HG03521 (cell line): ENCODE measurements around the gene PRDM16.
"Not testable (repeated sequence)": the region's sequence is repeated elsewhere in the genome, so short reads cannot be mapped to it uniquely, and the experiment has no call there.

Source experiments
- ATAC-seq: cut with Tn5 transposase; IDR thresholded peaks from one replicate; pipeline ENCODE4 v1.9.1; 2021; ENCODE audit warnings: mild to moderate bottlenecking, moderate library complexity; ENCODE audit not compliant: unreplicated experiment

Gene PRDM16

GRCh38 chr1:3270403-3271245, 201.6 kb downstream of the PRDM16 start:
- no peak for ATAC-seq

DNA sequence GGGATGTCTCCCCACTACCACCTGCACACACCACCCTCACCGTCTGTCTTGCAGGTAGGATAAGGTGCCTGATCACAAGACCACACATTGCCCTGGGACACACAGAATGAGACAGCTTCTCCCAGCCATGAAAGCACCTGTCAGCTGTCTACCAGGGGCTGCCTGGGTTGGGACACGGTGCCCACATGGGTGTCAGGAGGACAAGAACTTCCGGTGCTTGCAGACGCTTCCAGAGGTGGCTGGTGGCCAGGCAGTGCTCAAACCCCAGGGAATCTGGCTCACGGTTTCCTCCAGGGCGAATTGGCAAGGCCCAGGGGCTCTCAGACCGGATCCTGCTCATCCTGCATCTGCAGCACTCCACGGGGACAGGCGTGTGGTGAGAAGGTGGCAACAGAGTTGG, 202.9 kb downstream of the PRDM16 start:
- ATAC-seq: no peak

GRCh38 chr1:3272321-3273045, 203.5 kb downstream of the PRDM16 start:
- ATAC-seq: no peak

GRCh38 chr1:3273447-3273846, 204.4 kb downstream of the PRDM16 start:
- no peak for ATAC-seq

GRCh38 chr1:3274972-3275371, 206.0 kb downstream of the PRDM16 start:
- no peak for ATAC-seq

- no peak for ATAC-seq
Observed at GRCh38 chr1:3275471-3276340, 206.7 kb downstream of the PRDM16 start.

GRCh38 chr1:3276341-3276800, 207.4 kb downstream of the PRDM16 start:
- no peak for ATAC-seq

GRCh38 chr1:3277011-3277471, 208.0 kb downstream of the PRDM16 start:
- ATAC-seq: no peak

DNA sequence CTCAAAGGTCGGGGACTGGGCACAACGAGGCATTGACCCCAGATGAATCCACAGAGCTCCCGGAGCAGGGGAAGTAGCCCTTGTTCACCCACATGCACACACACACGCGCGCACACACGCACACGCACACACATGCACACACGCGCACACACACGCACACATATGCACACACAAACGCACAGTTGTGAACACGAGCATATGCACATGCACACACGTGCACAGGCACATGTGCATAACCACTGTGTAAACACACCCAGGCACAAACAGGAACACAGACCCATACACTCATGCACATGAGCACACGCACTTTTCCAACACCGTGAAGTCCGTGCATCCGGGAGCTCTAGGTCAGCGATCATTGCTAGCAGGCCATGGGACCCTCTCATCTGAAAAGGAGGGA, 208.6 kb downstream of the PRDM16 start:
- ATAC-seq: no peak

- no peak for ATAC-seq
Observed at GRCh38 chr1:3278416-3279181, 209.6 kb downstream of the PRDM16 start.

- ATAC-seq: no peak
Observed at GRCh38 chr1:3279182-3279470, 210.1 kb downstream of the PRDM16 start.

DNA sequence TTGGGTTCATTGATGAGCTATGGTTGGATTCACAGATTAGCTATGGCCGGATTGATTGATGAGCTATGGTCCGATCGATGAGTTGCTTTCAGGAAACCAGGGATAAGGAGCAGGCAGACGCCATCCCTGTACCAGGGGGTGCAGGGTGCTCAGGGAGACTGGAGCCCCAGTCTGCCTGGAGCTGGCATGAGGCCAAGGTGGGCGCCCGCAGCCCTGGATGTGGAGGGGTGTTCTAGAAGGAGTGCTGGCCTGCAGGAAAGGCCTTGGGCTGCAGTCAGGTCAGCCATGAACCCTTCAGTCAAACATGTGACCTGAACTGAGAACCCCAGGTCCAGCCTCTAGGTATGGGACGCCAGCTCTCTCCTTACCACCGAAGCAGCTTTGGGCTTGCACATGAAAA, 212.7 kb downstream of the PRDM16 start:
- no peak for ATAC-seq

GRCh38 chr1:3282186-3282585, 213.2 kb downstream of the PRDM16 start:
- no peak for ATAC-seq

DNA sequence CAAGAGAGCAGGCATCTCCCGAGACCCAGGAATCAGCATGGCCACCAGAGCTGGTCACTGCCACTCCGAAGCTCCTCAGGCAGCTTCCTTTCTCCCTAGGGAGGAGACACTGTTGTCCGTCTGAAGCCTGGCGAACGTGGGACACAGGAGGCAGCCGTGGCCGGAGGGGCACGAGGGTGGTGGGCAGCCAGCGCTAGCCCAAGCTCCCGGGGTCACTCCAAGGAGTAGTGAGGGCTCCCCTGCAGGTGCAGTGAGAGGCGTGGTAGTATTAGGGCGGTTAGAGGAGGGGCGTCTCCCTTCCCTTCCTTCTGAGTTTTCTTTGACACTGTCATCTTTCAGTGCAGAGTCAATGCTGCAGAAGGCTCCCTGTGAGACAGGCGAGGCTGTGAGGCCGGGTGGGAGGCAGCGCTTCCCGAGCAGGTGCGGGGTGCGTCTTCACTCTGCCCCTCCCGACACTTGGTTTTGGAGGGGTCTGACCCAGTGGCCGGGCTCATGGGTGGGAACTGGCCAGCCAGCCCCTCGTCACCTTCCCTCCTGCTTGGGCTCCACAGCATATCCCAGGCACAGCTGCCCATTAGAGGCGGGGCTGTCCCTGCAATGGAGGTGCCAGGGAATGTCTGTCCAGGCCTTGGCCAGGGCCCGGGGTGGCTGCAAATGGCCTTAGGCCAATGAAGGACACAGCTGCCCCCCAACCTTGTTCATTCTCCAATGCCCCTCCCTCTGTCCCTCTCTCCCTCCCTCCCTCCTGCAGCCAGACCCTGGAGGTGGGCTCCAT, 213.8 kb downstream of the PRDM16 start:
- ATAC-seq: no peak

DNA sequence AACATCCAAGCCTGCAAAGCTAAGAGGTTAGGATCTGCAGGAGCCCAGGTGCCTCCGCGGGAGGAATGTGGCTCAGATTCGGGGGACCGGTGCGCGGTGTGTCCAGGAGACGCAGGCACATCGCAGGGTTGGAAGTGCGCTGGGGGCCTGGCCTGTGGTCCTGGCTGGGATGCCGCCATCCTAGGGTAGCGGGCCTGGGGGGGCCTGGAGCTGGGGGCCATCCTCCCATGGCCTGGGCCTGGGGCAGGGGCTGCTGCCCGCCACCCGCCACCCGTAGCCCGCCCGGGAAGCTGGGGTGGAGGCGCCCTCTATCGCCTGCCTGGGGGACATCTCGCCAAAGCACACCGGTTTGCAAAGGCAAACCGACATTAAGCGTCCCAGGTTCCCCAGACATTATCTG, 214.8 kb downstream of the PRDM16 start:
- ATAC-seq: no peak

DNA sequence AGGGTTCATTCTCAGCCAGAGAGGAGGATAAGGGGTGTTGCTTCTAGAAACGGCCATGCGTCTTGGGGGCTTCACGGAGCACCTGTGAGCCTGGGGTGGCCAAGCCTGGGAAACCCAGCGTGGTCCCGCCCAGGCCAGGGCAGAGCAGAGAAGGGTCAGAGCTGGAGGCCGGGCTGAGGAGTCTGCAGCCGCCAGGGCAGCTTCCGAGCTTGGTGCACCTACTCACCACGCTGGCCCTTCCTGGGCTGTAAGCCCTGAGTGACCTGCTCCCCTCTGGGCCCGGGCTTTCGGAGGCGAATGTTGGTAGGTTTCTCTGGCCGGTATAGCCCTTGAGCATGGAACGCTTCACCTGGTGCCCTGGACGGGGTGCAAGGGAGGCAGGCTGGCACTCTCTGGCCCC, 215.7 kb downstream of the PRDM16 start:
- no peak for ATAC-seq

- ATAC-seq: no peak
Observed at GRCh38 chr1:3285106-3285740, 216.2 kb downstream of the PRDM16 start.

DNA sequence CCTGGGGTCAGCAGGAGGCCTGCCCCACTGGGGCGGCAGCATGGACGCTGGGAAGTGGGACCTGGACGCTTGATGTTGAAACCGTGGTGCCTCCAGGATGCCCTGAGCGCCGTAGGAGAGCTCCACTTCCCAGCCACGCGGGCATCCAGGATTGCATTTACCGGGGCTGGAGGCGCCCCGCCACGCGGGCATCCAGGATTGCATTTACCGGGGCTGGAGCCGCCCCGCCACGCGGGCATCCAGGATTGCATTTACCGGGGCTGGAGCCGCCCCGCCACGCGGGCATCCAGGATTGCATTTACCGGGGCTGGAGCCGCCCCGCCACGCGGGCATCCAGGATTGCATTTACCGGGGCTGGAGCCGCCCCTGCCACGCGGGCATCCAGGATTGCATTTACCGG, 218.1 kb downstream of the PRDM16 start:
- not testable (repeated sequence) for ATAC-seq

DNA sequence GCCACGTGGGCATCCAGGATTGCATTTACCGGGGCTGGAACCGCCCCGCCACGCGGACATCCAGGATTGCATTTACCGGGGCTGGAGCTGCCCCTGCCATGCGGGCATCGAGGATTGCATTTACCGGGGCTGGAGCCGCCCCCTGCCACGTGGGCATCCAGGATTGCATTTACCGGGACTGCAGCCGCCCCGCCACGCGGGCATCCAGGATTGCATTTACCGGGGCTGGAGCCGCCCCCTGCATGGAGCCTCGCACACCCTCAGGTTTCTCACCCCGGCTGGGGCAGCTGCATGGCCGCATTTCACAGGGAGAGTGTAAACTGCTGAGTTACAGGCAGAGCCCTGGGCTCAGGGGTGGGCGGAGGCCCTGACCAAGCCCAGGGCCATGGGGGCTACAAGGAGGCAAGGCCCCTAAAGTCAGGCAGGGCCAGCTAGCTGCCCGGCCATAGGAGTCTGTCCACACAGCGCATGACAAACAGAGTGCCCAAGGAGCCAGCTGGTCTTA, 218.7 kb downstream of the PRDM16 start:
- no peak for ATAC-seq
